Effector memory CD4-positive, alpha-beta T cell (primary cell): ENCODE measurements around the gene TMEM132C.
"Not testable (repeated sequence)": the region's sequence is repeated elsewhere in the genome, so short reads cannot be mapped to it uniquely, and the experiment has no call there.

Source experiments
- DNase-seq, 3 donors: peaks; one replicate each; pipeline ENCODE4 v3.0.0-alpha.2; 2020
- H3K27ac ChIP-seq: 2 replicates; pipeline ENCODE4 v1.7.0; 2013; ENCODE audit warnings: mild to moderate bottlenecking, low read length, moderate library complexity; ENCODE audit not compliant: insufficient read depth, poor library complexity, severe bottlenecking
- H3K27me3 ChIP-seq: replicated peaks from 2 replicates; pipeline ENCODE4 v1.7.0; 2013; ENCODE audit warnings: mild to moderate bottlenecking, low read length; ENCODE audit not compliant: insufficient read depth, control insufficient read depth, poor library complexity, severe bottlenecking
- H3K36me3 ChIP-seq: 2 replicates; pipeline ENCODE4 v1.7.0; 2013; ENCODE audit warnings: mild to moderate bottlenecking, low read length, moderate library complexity; ENCODE audit not compliant: control insufficient read depth, insufficient read depth
- H3K4me1 ChIP-seq: 2 replicates; pipeline ENCODE4 v1.7.0; 2013; ENCODE audit warnings: low read length, mild to moderate bottlenecking; ENCODE audit not compliant: control insufficient read depth, insufficient read depth, poor library complexity, severe bottlenecking
- H3K4me3 ChIP-seq: 2 replicates; pipeline ENCODE4 v1.7.0; 2013; ENCODE audit warnings: low read length, low read depth, mild to moderate bottlenecking; ENCODE audit not compliant: insufficient read depth, poor library complexity, severe bottlenecking
- H3K9me3 ChIP-seq: 2 replicates; pipeline ENCODE4 v1.7.0; 2013; ENCODE audit warnings: mild to moderate bottlenecking, low read length, moderate library complexity; ENCODE audit not compliant: control insufficient read depth
- total RNA-seq, 3 donors: gene quantifications; one replicate each; lab custom pipeline; 2026; lab: John Stamatoyannopoulos, UW

Gene TMEM132C
- 0 reads per million in 3 donors for total RNA-seq

DNA sequence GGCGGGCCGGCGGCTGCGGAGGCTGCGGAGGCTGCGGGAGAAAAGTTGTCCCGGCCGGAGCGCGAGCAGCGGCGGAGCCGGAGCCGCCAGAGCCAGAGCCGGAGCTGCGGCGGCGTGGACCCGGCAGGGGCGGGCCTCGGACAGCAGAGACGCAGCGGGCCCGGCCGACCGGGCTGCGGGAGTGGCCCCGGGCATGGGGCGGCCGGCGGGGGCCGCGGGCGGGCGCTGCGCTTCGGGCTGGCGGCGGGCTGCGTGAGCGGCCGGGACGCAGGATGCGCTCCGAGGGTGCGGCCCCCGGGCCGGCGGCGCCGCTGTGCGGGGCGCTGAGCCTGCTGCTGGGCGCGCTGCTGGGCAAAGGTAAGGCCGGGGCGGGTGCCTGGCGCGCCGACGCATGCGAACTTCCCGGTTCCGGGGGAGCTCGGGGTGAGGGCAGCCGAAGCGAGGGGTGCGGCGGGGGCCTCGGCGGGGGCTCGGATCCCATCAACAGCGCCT lies at the start of gene TMEM132C:
Gene TMEM132C (plus strand): TSS at position 40 of the 492 bp plus-strand sequence. CDS start 233 bp downstream, at position 273.
- DNase-seq = no peak
- Histone ChIP-seq H3K36me3 (no peaks in the 10 kb centered on the region), H3K27me3 (peaks cover 13% of the 10 kb centered on the region), H3K27ac (no peak within 1 kb of the TSS), H3K4me1 (no peaks in the 10 kb centered on the region), H3K4me3 (no peak within 1 kb of the TSS), H3K9me3 (no peaks in the 10 kb centered on the region)

DNA sequence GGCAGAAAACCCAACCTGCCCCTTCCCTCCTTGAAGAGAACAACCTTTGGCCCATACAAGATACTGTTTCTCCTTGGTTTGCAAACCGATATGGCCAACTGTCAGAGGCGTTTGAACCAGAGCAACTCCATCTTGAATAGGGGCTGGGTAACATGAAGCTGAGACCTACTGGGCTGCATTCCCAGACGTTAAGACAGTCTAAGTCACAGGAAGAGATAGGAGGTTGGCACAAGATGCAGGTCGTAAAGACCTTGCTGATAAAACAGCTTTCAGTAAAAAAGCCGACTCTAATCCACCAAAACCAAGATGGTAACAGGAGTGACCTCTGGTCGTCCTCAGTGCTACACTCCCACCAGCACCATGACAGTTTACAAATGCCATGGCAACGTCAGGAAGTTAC lies 42.7 kb upstream of the TMEM132C start:
- H3K4me1 ChIP-seq = no peaks in the 10 kb centered on the region
- DNase-seq = no peak
- no peaks in the 10 kb centered on the region for H3K27me3 ChIP-seq
- H3K36me3 ChIP-seq = no peaks in the 10 kb centered on the region
- no peaks in the 10 kb centered on the region for H3K9me3 ChIP-seq
- no peak overlapping the region for H3K27ac ChIP-seq
- no peak overlapping the region for H3K4me3 ChIP-seq

DNA sequence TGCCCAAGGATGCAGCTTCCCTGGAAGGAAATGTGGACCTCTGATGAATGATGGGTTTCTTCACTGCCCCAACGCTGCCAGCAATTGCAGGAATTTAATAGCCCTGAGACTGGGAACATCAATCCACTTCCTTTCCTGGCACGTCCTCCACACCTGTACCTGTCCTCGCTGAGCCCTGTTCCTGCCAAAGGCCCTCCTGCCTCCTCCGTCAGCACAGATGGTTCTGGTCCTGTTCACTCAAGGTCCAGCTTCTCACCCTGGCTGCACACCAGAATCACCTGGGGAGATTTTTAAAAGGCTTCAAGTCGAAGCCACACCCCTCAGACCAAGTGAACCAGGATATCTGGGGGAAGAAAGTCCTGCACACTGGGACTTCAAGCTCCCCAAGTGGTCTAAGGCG lies 38.4 kb upstream of the TMEM132C start:
- no peaks in the 10 kb centered on the region for H3K9me3 ChIP-seq
- H3K27ac ChIP-seq = no peak overlapping the region
- no peaks in the 10 kb centered on the region for H3K27me3 ChIP-seq
- H3K4me3 ChIP-seq = no peak overlapping the region
- no peak for DNase-seq
- H3K4me1 ChIP-seq = no peaks in the 10 kb centered on the region
- no peaks in the 10 kb centered on the region for H3K36me3 ChIP-seq

DNA sequence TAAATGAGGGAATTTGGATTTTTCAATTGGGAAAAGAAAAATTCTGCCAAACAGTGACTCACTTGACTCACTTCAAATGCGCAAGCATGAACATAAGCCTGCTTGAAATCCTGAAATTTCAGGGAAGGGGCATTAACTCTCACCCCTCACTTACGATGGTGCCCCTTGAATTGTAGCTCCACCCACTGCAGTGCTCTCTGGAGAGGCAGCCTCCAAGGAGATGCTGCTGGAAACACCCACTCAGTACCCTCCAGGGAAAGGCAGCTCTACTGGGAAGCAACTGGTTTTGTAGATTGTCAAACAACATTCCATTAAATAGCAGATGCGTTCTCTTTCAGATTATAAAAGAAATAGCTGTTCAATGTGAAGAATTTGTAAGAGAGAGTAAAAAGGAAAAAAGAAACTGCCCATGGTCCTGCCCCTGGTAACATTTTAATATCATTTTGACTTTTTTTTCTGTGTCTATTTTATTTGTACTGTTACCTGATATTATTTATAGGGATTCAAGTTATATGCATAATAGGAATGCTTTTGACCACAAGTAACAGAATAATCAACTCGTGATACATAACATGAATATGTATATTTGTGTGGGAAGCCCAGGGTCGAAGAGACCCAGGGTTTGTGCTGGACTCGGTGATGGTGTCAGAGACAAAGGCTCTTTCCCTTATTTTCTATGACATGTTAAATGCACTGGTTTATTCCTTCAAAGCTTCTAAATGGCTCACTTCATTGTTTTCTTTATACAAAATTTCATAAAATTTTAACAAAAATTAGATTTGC lies 31.1 kb upstream of the TMEM132C start:
- no peak overlapping the region for H3K27ac ChIP-seq
- no peaks in the 10 kb centered on the region for H3K36me3 ChIP-seq
- H3K4me3 ChIP-seq = no peak overlapping the region
- no peaks in the 10 kb centered on the region for H3K27me3 ChIP-seq
- no peak for DNase-seq
- H3K4me1 ChIP-seq = no peaks in the 10 kb centered on the region
- H3K9me3 ChIP-seq = no peaks in the 10 kb centered on the region

DNA sequence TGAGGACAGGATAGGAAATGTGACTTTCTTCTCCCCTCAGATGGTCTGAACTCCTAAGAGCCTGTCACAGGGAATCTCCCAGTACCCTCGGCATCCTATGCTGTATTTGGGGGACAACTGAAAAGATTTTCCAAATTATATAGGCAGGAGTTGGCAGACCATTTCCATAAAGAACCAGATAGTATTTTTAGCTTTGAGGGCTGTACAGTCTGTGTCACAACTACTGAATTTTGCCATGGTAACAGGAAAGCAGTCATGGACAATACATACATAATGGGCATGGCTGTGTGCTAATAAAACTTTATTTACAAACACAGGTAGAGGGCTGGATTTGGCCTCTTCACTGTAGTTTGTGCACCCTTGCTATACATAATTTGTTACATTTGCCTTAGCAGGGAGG lies 30.4 kb upstream of the TMEM132C start:
- Histone ChIP-seq H3K9me3 (no peaks in the 10 kb centered on the region), H3K36me3 (no peaks in the 10 kb centered on the region), H3K27me3 (no peaks in the 10 kb centered on the region), H3K4me3 (no peak overlapping the region), H3K27ac (no peak overlapping the region), H3K4me1 (no peaks in the 10 kb centered on the region)
- DNase-seq = no peak

DNA sequence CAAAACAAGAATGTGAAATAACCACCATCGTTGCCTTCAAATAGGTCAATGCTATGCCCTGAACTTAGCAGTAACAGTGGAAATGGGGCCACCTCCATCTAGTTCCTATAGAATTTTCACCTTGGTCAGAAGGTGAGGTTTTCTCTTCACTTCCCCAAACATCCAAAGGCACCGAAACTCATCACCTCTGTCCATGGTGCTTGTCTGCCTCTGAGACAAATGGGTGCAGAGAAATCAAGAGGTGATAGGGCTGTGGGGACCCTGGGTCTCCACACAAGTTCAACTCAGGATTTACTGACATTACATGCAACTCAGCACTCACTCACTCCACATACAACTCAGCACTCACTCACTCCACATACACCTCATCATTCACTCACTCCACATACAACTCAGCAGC lies 26.2 kb upstream of the TMEM132C start:
- Histone ChIP-seq H3K9me3 (no peaks in the 10 kb centered on the region), H3K4me3 (no peak overlapping the region), H3K27ac (no peak overlapping the region), H3K27me3 (no peaks in the 10 kb centered on the region), H3K4me1 (no peaks in the 10 kb centered on the region), H3K36me3 (no peaks in the 10 kb centered on the region)
- no peak for DNase-seq

DNA sequence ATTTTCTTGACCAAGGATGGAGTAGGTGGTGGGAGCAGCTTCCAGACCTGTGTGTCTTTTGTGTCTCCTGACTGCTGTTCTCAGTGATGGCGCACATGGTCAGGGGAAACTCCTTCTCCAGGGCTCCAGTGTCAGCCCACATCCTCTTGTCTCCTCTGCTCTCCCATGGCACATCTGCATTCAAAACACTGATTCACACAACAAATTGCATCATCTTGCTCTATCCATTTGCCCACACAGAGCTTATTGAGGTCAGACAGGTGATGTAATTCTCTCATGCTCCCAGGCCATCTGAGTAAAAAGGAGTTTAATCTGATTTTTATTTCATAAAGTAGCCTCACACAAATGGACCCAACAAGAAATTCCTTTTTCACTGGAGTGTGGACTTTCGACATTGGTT lies 21.8 kb upstream of the TMEM132C start:
- Histone ChIP-seq H3K4me3 (no peak overlapping the region), H3K36me3 (no peaks in the 10 kb centered on the region), H3K27ac (no peak overlapping the region), H3K4me1 (no peaks in the 10 kb centered on the region), H3K9me3 (no peaks in the 10 kb centered on the region), H3K27me3 (no peaks in the 10 kb centered on the region)
- DNase-seq = no peak

DNA sequence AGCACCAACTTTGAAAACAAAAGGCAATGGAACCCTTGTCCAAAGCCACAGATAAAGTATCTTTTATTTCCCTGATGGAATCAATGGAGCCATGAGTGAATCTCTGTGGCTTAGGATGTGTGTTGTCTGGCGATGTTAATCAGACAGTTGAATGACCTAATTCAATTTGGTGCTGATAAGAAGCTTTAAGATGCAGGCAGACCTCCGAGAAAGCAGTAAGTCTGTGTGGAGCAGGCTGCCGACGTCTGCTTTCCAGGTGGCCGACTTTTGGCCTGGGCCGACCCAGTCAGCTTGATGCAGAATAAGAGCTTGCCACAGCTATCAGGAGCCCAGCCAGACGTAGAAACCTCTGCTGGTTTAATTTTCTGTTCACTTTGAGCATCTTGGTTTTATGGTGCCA lies 21.1 kb upstream of the TMEM132C start:
- H3K9me3 ChIP-seq = no peaks in the 10 kb centered on the region
- no peaks in the 10 kb centered on the region for H3K36me3 ChIP-seq
- no peak overlapping the region for H3K4me3 ChIP-seq

DNA sequence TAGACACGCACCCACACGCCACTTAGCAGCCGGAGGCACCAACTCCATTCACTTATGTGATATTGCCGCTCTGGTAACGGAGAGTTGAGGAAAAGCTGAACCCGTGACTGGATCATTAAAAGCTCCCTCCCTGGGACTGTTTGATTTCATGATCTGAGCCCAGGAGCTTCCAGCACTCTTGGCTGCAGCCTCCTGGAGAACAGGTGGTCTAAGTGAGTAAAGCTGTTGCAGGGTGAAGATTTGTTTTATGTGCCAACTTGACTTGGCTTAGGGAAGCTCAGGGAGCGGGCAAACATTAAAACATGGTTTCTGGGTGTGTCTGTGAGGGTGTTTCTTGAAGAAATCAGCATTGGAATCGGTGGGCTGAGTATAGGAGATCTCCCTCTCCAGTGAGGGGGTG lies 16.9 kb upstream of the TMEM132C start:
- no peak overlapping the region for H3K4me3 ChIP-seq
- H3K4me1 ChIP-seq = no peaks in the 10 kb centered on the region
- H3K9me3 ChIP-seq = no peaks in the 10 kb centered on the region
- no peak for DNase-seq
- no peaks in the 10 kb centered on the region for H3K27me3 ChIP-seq
- no peak overlapping the region for H3K27ac ChIP-seq
- no peaks in the 10 kb centered on the region for H3K36me3 ChIP-seq

More for the DNA sequence above, 21.1 kb upstream of the TMEM132C start:
- Histone ChIP-seq H3K4me1 (no peaks in the 10 kb centered on the region), H3K27ac (no peak overlapping the region), H3K27me3 (no peaks in the 10 kb centered on the region)
- DNase-seq = no peak

DNA sequence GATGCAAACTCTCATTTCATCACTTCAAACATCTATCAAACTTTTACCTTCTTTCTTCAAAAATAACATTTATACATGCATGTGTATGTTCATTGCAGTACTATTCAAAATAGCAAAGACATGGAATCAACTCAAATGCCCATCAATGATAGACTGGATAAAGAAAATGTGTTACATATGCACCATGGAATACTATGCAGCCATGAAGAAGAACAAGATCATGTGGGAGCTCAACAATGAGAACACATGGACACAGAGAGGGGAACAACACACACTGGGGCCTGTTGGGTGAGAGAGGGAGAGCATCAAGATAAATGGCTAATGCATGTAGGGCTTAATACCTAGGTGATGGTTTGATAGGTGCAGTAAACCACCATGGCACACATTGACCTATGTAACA lies 13.1 kb upstream of the TMEM132C start:
- not testable (repeated sequence) for H3K4me1 ChIP-seq, H3K27me3 ChIP-seq, H3K4me3 ChIP-seq, H3K27ac ChIP-seq, H3K36me3 ChIP-seq, H3K9me3 ChIP-seq, DNase-seq
